ENCODE data around the gene CTIF.

- TF ChIP-seq CTCF (IDR thresholded peaks at IDR 0.05) (no peak), POLR2A (IDR thresholded peaks at IDR 0.05) (no peak)
These were observed 293.0 kb downstream of the CTIF start for GRCh38 chr18:48831802-48832201.
